A549 (cell line): ENCODE measurements around the gene POLA1. TPM values are rescaled to one million over a fixed set of nuclear protein-coding genes. Genes with fewer than 3 reads are reported as not detected.

Source experiments
- ATAC-seq, 2 experiments: fragments of 200-7000 bp in 1 of 2; fragments of >200 bp in 1 of 2; cut with Nextera tagmentation in 1 of 2; cut with Tn5 transposase in 1 of 2; 3 replicates each; pipeline versions ENCODE4 v1.8.0 to v1.9.1; 2018 to 2020; ENCODE audit warnings: mild to moderate bottlenecking in 1 of 2, moderate library complexity in 1 of 2
- CTCF ChIA-PET: fragments of 300-600 bp; sonication (Branson Sonifier 250); formaldehyde crosslinking; extraction: SDS; loops from one replicate; lab custom pipeline; 2021; ENCODE audit warnings: antibody characterized with exemption, inconsistent platforms; lab: Yijun Ruan, JAX
- POLR2A ChIA-PET: fragments of 350-600 bp; formaldehyde crosslinking; extraction: SDS; loops from one replicate; lab custom pipeline; 2021; ENCODE audit warnings: antibody characterized with exemption, inconsistent platforms; lab: Yijun Ruan, JAX
- DNase-seq, 2 experiments: peaks; one replicate each; pipeline versions ENCODE4 v3.0.0 to v3.0.0-alpha.2; 2011 to 2016; ENCODE audit warnings: low read depth in 1 of 2, low spot score in 1 of 2
- FAIRE-seq: peaks from 2 replicates; lab custom pipeline; 2011; peaks lifted over from hg19 to GRCh38; lab: Jason Lieb, UNC
- H3K27ac ChIP-seq, 2 experiments: fragments of >200 bp; sonication (Bioruptor Twin); formaldehyde crosslinking; 3 replicates each; pipeline ENCODE4 v1.5.1; 2016 to 2017
- H3K4me1 ChIP-seq: fragments of >200 bp; sonication (Bioruptor Twin); formaldehyde crosslinking; 3 replicates; pipeline ENCODE4 v1.6.1; 2016
- H3K4me2 ChIP-seq: fragments of >200 bp; sonication (Bioruptor Twin); formaldehyde crosslinking; 3 replicates; pipeline ENCODE4 v1.6.1; 2016
- H3K4me3 ChIP-seq: fragments of >200 bp; sonication (Bioruptor Twin); formaldehyde crosslinking; 3 replicates; pipeline ENCODE4 v1.5.1; 2016
- H3K9me3 ChIP-seq: fragments of >200 bp; sonication (Bioruptor Twin); formaldehyde crosslinking; 3 replicates; pipeline ENCODE4 v1.6.1; 2016
- BHLHE40 ChIP-seq: IDR thresholded peaks from 2 replicates; pipeline ENCODE4 v1.6.1; 2012; ENCODE audit warnings: low read depth, low read length, inconsistent platforms
- CBX8 ChIP-seq: fragments of 200-600 bp; sonication (generic); IDR thresholded peaks from 2 replicates; pipeline ENCODE4 v1.6.1; 2016
- ESRRA ChIP-seq: fragments of 150-350 bp; IDR thresholded peaks from 2 replicates; pipeline ENCODE4 v1.6.1; 2014; ENCODE audit warnings: mild to moderate bottlenecking, low read length, borderline replicate concordance
- FOSB ChIP-seq: fragments of 250-450 bp; sonication (Bioruptor Pico); IDR thresholded peaks from 2 replicates; pipeline ENCODE4 v1.5.0; 2020; ENCODE audit warnings: mild to moderate bottlenecking, moderate library complexity
- FOXS1 ChIP-seq: fragments of 250-450 bp; sonication (Bioruptor Pico); IDR thresholded peaks from 2 replicates; pipeline ENCODE4 v1.5.0; 2020; ENCODE audit warnings: mild to moderate bottlenecking, moderate library complexity
- GATA3 ChIP-seq: IDR thresholded peaks from 2 replicates; pipeline ENCODE4 v1.6.1; 2012; ENCODE audit warnings: borderline replicate concordance
- HMGXB4 ChIP-seq: fragments of 250-450 bp; sonication (Bioruptor Pico); IDR thresholded peaks from 2 replicates; pipeline ENCODE4 v1.5.0; 2021; ENCODE audit warnings: mild to moderate bottlenecking, moderate library complexity, borderline replicate concordance
- HOXB13 ChIP-seq: fragments of 250-450 bp; sonication (Bioruptor Pico); IDR thresholded peaks from 2 replicates; pipeline ENCODE4 v1.5.0; 2020; ENCODE audit warnings: low read depth, mild to moderate bottlenecking, moderate library complexity
- JUN ChIP-seq, 2 experiments: fragments of >200 bp; sonication (Bioruptor Twin); formaldehyde crosslinking; IDR thresholded peaks; 2 replicates in 1 of 2; 3 replicates in 1 of 2; pipeline ENCODE4 v1.6.1; 2016 to 2017
- KDM5A ChIP-seq: fragments of 200-600 bp; sonication (generic); IDR thresholded peaks from 2 replicates; pipeline ENCODE4 v1.6.1; 2016; ENCODE audit warnings: antibody characterized with exemption, mild to moderate bottlenecking
- MAX ChIP-seq: IDR thresholded peaks from 2 replicates; pipeline ENCODE4 v1.6.1; 2012
- MAZ ChIP-seq: fragments of 150-350 bp; IDR thresholded peaks from 2 replicates; pipeline ENCODE4 v1.6.1; 2014; ENCODE audit warnings: antibody characterized with exemption, low read depth, low read length, borderline replicate concordance
- MYC ChIP-seq: IDR thresholded peaks from 2 replicates; pipeline ENCODE4 v1.6.1; 2012; ENCODE audit warnings: mild to moderate bottlenecking, inconsistent platforms, low read length, improper control_type of control experiment, borderline replicate concordance
- NFE2L2 ChIP-seq: fragments of 150-350 bp; conservative IDR thresholded peaks from 2 replicates; pipeline ENCODE4 v1.6.1; 2014; ENCODE audit warnings: low read length
- NR3C1 ChIP-seq: fragments of >200 bp; sonication (Bioruptor Twin); formaldehyde crosslinking; IDR thresholded peaks from 3 replicates; pipeline ENCODE4 v1.6.1; 2017
- PHF8 ChIP-seq: fragments of 200-600 bp; sonication (generic); IDR thresholded peaks from 2 replicates; pipeline ENCODE4 v1.6.1; 2016; ENCODE audit warnings: low read depth, mild to moderate bottlenecking, antibody characterized with exemption, moderate library complexity, borderline replicate concordance
- POLR2A ChIP-seq: IDR thresholded peaks from 2 replicates; pipeline ENCODE4 v1.6.1; 2012; ENCODE audit warnings: mild to moderate bottlenecking, low read length
- REST ChIP-seq: fragments of 200-600 bp; sonication (generic); IDR thresholded peaks from 2 replicates; pipeline ENCODE4 v1.6.1; 2016; ENCODE audit warnings: antibody characterized with exemption, mild to moderate bottlenecking, moderate library complexity
- RFX5 ChIP-seq: fragments of 450-650 bp; IDR thresholded peaks from 2 replicates; pipeline ENCODE4 v1.7.1; 2014; ENCODE audit warnings: antibody characterized with exemption, mild to moderate bottlenecking, moderate library complexity
- RNF2 ChIP-seq: fragments of 200-600 bp; sonication (generic); IDR thresholded peaks from 2 replicates; pipeline ENCODE4 v1.6.1; 2016; ENCODE audit warnings: low read depth, mild to moderate bottlenecking, antibody characterized with exemption, moderate library complexity, borderline replicate concordance
- SMC3 ChIP-seq: fragments of >200 bp; sonication (Bioruptor Twin); formaldehyde crosslinking; IDR thresholded peaks from 3 replicates; pipeline ENCODE4 v1.6.1; 2018; ENCODE audit warnings: inconsistent platforms
- TFCP2L1 ChIP-seq: fragments of 250-450 bp; sonication (Bioruptor Pico); IDR thresholded peaks from 2 replicates; pipeline ENCODE4 v1.5.0; 2021; ENCODE audit warnings: mild to moderate bottlenecking
- USF2 ChIP-seq: fragments of 450-650 bp; IDR thresholded peaks from 2 replicates; pipeline ENCODE4 v1.6.1; 2014; ENCODE audit warnings: antibody characterized with exemption
- ZFP36 ChIP-seq: fragments of 450-650 bp; IDR thresholded peaks from 2 replicates; pipeline ENCODE4 v1.6.1; 2014; ENCODE audit warnings: borderline replicate concordance; ENCODE audit not compliant: partially characterized antibody
- WGBS: methylation state at CpG from one replicate; pipeline ENCODE4 v1.1.6; 2017; ENCODE audit errors: missing lambda C conversion rate; 5-methylcytosine and 5-hydroxymethylcytosine counted together
- polyA plus RNA-seq, 4 experiments: library from polyadenylated mRNA; depleted of rRNA in 3 of 4; stranded (reverse); fragments of >200 nt; fragmentation: RNase III in 1 of 4; extraction: RNeasy Plus Mini Kit Qiagen cat#74134 plus additional on column Dnase treatment in 1 of 4; gene quantifications; 2 replicates in 3 of 4; 3 replicates in 1 of 4; pipeline ENCODE4 v1.2.3, GENCODE V29; 2011 to 2017
- TF ChIP-seq, protein P1 (sequence below): fragments of >200 bp; sonication (Bioruptor Twin); formaldehyde crosslinking; IDR thresholded peaks from 2 replicates; pipeline ENCODE4 v1.6.1; 2016
- TF ChIP-seq, protein P2 (sequence below): IDR thresholded peaks from 2 replicates; pipeline ENCODE4 v1.6.1; 2012; ENCODE audit warnings: low read depth, borderline replicate concordance
- TF ChIP-seq, protein P3 (sequence below): fragments of 150-350 bp; IDR thresholded peaks from 2 replicates; pipeline ENCODE4 v1.6.1; 2014; ENCODE audit warnings: low read depth, mild to moderate bottlenecking, low read length

POLA1 gene
- polyA plus RNA-seq, 2 of the 4 experiments (the other 2 are of a cell fraction): 8.8 to 17.5 TPM

DNA sequence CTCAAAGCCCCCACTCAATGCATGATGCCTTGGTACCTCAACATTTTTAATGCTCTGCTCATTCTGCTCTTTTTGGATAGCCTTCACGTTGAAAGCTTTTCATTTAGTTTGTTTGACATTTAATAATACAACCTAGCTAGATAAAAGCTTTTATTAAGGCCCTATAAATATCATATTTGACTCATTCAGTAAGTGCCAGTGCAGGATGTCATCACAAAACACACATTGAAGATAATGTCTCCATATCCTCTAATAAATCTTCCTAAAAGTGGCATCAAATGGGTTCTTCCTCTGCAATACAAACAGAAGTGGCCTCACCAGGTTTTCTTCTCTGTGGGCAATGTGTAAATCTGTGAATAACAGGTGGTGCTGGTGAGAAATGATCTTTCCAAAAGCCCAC, 34.6 kb upstream of the POLA1 start:
- TF ChIP-seq ZFP36 (no peak), USF2 (no peak), TFCP2L1 (no peak), HMGXB4 (no peak), FOXS1 (no peak), ESRRA (no peak), BHLHE40 (no peak), KDM5A (no peak), JUN (IDR thresholded peaks at IDR 0.05) (no peak), RNF2 (no peak), NFE2L2 (no peak), MYC (no peak), MAX (no peak), CBX8 (no peak), REST (no peak), RFX5 (no peak), NR3C1 (no peak), GATA3 (no peak)
- TF ChIP-seq, protein P1, sequence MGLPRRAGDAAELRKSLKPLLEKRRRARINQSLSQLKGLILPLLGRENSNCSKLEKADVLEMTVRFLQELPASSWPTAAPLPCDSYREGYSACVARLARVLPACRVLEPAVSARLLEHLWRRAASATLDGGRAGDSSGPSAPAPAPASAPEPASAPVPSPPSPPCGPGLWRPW: no peak
- FAIRE-seq (no peak), ATAC-seq (no peak), DNase-seq (no peak)
- Histone ChIP-seq H3K4me3 (no peak overlapping the region), H3K9me3 (no peaks in the 10 kb centered on the region), H3K4me1 (no peaks in the 10 kb centered on the region), H3K27ac (no peak overlapping the region), H3K4me2 (no peak overlapping the region)
- 4% methylated on average over 1 of the region's 1 CpG for WGBS
- ChIA-PET CTCF (interaction anchor here (0.6 kb wide), 1 partner anchor 13 kb away, joined by 3 read pairs; no protein-coding TSS in a partner anchor), POLR2A (no interaction called here)

DNA sequence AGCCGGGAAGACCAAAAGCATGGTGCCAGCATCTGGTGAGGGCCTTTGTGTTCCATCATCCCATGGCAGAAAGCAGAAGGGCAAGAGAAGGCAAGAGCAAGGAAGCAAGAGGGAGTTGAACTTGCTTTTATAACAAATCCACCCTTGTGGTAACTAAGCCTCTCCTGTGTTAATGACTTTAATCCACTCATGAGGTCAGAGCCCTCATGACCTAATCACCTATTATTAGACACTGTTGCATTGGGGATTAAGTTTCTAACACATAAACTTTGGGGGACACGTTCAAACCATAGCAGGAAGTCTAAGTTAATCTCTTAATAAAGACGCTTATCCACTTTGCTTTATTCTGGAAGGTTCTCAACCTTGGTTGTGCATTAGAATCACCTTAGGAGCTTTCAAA, 34.1 kb upstream of the POLA1 start:
- no peak for DNase-seq
- FAIRE-seq: no peak
- TF ChIP-seq, protein P1: no peak
- TF ChIP-seq FOSB (no peak), MAZ (no peak), POLR2A (no peak), RFX5 (no peak), HOXB13 (CRISPR knock-in tag) (no peak), PHF8 (no peak), SMC3 (no peak), GATA3 (no peak)
- TF ChIP-seq, protein P2, sequence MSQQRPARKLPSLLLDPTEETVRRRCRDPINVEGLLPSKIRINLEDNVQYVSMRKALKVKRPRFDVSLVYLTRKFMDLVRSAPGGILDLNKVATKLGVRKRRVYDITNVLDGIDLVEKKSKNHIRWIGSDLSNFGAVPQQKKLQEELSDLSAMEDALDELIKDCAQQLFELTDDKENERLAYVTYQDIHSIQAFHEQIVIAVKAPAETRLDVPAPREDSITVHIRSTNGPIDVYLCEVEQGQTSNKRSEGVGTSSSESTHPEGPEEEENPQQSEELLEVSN: no peak
- TF ChIP-seq, protein P3, sequence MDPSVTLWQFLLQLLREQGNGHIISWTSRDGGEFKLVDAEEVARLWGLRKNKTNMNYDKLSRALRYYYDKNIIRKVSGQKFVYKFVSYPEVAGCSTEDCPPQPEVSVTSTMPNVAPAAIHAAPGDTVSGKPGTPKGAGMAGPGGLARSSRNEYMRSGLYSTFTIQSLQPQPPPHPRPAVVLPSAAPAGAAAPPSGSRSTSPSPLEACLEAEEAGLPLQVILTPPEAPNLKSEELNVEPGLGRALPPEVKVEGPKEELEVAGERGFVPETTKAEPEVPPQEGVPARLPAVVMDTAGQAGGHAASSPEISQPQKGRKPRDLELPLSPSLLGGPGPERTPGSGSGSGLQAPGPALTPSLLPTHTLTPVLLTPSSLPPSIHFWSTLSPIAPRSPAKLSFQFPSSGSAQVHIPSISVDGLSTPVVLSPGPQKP: no peak
- TF ChIP-seq, all 56 proteins: peak for 0
- WGBS: 42% methylated on average over 3 of the region's 3 CpGs
- no peaks in the 10 kb centered on the region for H3K4me1 ChIP-seq
- POLR2A ChIA-PET: no interaction called here
- H3K9me3 ChIP-seq: no peaks in the 10 kb centered on the region
- ATAC-seq: no peak
- no peak overlapping the region for H3K4me3 ChIP-seq
- H3K27ac ChIP-seq: no peak overlapping the region
- H3K4me2 ChIP-seq: no peak overlapping the region
- CTCF ChIA-PET: interaction anchor here (0.6 kb wide), 1 partner anchor 13 kb away, joined by 3 read pairs; no protein-coding TSS in a partner anchor
